Breast epithelium (tissue), 4 donors: ENCODE measurements around the gene CAPS2. TPM values are rescaled to one million over a fixed set of nuclear protein-coding genes. Genes with fewer than 3 reads are reported as not detected.

Experiments used
- DNase-seq, 2 donors: peaks; one replicate each; pipeline ENCODE4 v3.0.0-alpha.2; 2019; ENCODE audit warnings: low spot score in 2 of 2
- H3K27ac ChIP-seq, 2 donors: fragments of 200-600 bp; sonication (generic) in 1 of 2; one replicate each; pipeline ENCODE4 v1.5.1; 2016 to 2019; ENCODE audit warnings: mild to moderate bottlenecking in 1 of 2
- H3K27me3 ChIP-seq, 2 donors: fragments of 200-600 bp; sonication (generic) in 1 of 2; one replicate each; pipeline versions ENCODE4 v1.5.1 to v1.6.0; 2017 to 2019; ENCODE audit warnings: control low read depth in 1 of 2, mild to moderate bottlenecking in 1 of 2
- H3K36me3 ChIP-seq: fragments of 200-600 bp; one replicate; pipeline ENCODE4 v1.5.1; 2019
- H3K4me1 ChIP-seq, 2 donors: fragments of 200-600 bp; sonication (generic); one replicate each; pipeline ENCODE4 v1.5.1; 2016 to 2019; ENCODE audit warnings: control low read depth in 1 of 2
- H3K4me3 ChIP-seq, 3 donors: fragments of 200-600 bp; sonication (generic); 1 replicate in 2 of 3; 2 replicates in 1 of 3; pipeline ENCODE4 v1.5.1; 2016 to 2019; ENCODE audit warnings: mild to moderate bottlenecking in 3 of 3, moderate library complexity in 2 of 3
- H3K9me3 ChIP-seq, 2 donors: fragments of 200-600 bp; sonication (generic) in 1 of 2; one replicate each; pipeline ENCODE4 v1.5.1; 2016 to 2019; ENCODE audit warnings: control low read depth in 1 of 2
- CTCF ChIP-seq, 3 donors: fragments of 450-650 bp; IDR thresholded peaks; one replicate each; pipeline ENCODE4 v1.5.1; 2016 to 2017; ENCODE audit warnings: antibody characterized with exemption in 3 of 3, mild to moderate bottlenecking in 3 of 3, moderate library complexity in 3 of 3
- POLR2A ChIP-seq: fragments of 450-650 bp; IDR thresholded peaks from one replicate; pipeline ENCODE4 v1.6.1; 2016; ENCODE audit warnings: antibody characterized with exemption, mild to moderate bottlenecking, moderate library complexity
- POLR2AphosphoS5 ChIP-seq, 3 donors: sonication (generic); formaldehyde crosslinking; IDR thresholded peaks; one replicate each; pipeline ENCODE4 v1.6.1; 2017; ENCODE audit warnings: antibody characterized with exemption in 3 of 3
- intact Hi-C: fragments of 100-400 bp; cut with DNase I; formaldehyde crosslinking; loops from one replicate; pipeline ENCODE4 v1.15.1; 2023; ENCODE audit warnings: low total_unique reads
- total RNA-seq, 3 donors: library from RNA; depleted of rRNA; stranded (reverse); fragments of >200 nt; gene quantifications; one replicate each; pipeline ENCODE4 v1.1.0, GENCODE V29; 2016

Gene CAPS2
- 10 to 100 TPM; 13.8 to 34.0 (median 14.4) TPM for total RNA-seq

GRCh38 chr12:75329918-75330826 lies at the start of gene CAPS2:
CAPS2 (minus strand) TSS chr12:75330324; CDS start chr12:75326498, 3,826 bp downstream.
- H3K4me1 ChIP-seq: peaks cover 0 to 8% of the 10 kb centered on the region in 2 donors
- intact Hi-C loops: no loop called here
- H3K27me3 ChIP-seq: no peaks in the 10 kb centered on the region
- H3K27ac ChIP-seq: peak within 1 kb of the TSS; percentile 43 to 56
- peak; percentile 60 to 75 for DNase-seq
- TF ChIP-seq POLR2AphosphoS5 (IDR thresholded peaks at IDR 0.05) (peak in 1 of 3 donors; percentile 13), CTCF (IDR thresholded peaks at IDR 0.05) (no peak)
- no peaks in the 10 kb centered on the region for H3K9me3 ChIP-seq
- peak within 1 kb of the TSS; percentile 55 to 77 (median 64) for H3K4me3 ChIP-seq
- no peaks in the 10 kb centered on the region for H3K36me3 ChIP-seq

GRCh38 chr12:75378354-75378753 lies 48.2 kb upstream of the CAPS2 start:
- intact Hi-C loops: no loop called here
- Histone ChIP-seq H3K9me3 (no peaks in the 10 kb centered on the region), H3K4me1 (no peaks in the 10 kb centered on the region), H3K27ac (no peak overlapping the region), H3K4me3 (no peak overlapping the region), H3K36me3 (no peaks in the 10 kb centered on the region), H3K27me3 (no peaks in the 10 kb centered on the region)
- no peak for DNase-seq
- TF ChIP-seq POLR2A (no peak), POLR2AphosphoS5 (IDR thresholded peaks at IDR 0.05) (no peak), CTCF (IDR thresholded peaks at IDR 0.05) (no peak)

GRCh38 chr12:75374971-75375370 lies 44.8 kb upstream of the CAPS2 start:
- no peaks in the 10 kb centered on the region for H3K9me3 ChIP-seq
- H3K36me3 ChIP-seq: no peaks in the 10 kb centered on the region
- H3K27me3 ChIP-seq: no peaks in the 10 kb centered on the region
- DNase-seq: no peak
- H3K4me1 ChIP-seq: no peaks in the 10 kb centered on the region
- no peak for TF ChIP-seq CTCF (IDR thresholded peaks at IDR 0.05)
- no peak for TF ChIP-seq POLR2A
- no peak for TF ChIP-seq POLR2AphosphoS5 (IDR thresholded peaks at IDR 0.05)
- H3K4me3 ChIP-seq: no peak overlapping the region
- intact Hi-C loops: no loop called here
- H3K27ac ChIP-seq: no peak overlapping the region

GRCh38 chr12:75366629-75367028 lies 36.5 kb upstream of the CAPS2 start:
- peaks cover 4% of the 10 kb centered on the region for H3K36me3 ChIP-seq
- no peak overlapping the region for H3K4me3 ChIP-seq
- H3K9me3 ChIP-seq: no peaks in the 10 kb centered on the region
- H3K27me3 ChIP-seq: no peaks in the 10 kb centered on the region
- H3K4me1 ChIP-seq: no peaks in the 10 kb centered on the region
- no peak overlapping the region for H3K27ac ChIP-seq
- TF ChIP-seq POLR2A: no peak
- TF ChIP-seq CTCF (IDR thresholded peaks at IDR 0.05): no peak
- no peak for TF ChIP-seq POLR2AphosphoS5 (IDR thresholded peaks at IDR 0.05)
- DNase-seq: no peak
- intact Hi-C loops: no loop called here

- Histone ChIP-seq H3K4me3 (no peak overlapping the region), H3K27me3 (no peaks in the 10 kb centered on the region), H3K4me1 (no peaks in the 10 kb centered on the region), H3K9me3 (no peaks in the 10 kb centered on the region), H3K36me3 (peaks cover 4% of the 10 kb centered on the region), H3K27ac (no peak overlapping the region)
- no peak for DNase-seq
- intact Hi-C loops: no loop called here
- TF ChIP-seq POLR2AphosphoS5 (IDR thresholded peaks at IDR 0.05) (no peak), POLR2A (no peak), CTCF (IDR thresholded peaks at IDR 0.05) (no peak)
Observed at GRCh38 chr12:75364919-75365318, 34.8 kb upstream of the CAPS2 start.
